NAMALWA (cell line): ENCODE measurements around the gene PPP1R26.
"Not testable (repeated sequence)": the region's sequence is repeated elsewhere in the genome, so short reads cannot be mapped to it uniquely, and the experiment has no call there.

Experiments used
- DNase-seq: peaks from one replicate; pipeline ENCODE4 v3.0.0-alpha.2; 2015; ENCODE audit warnings: low spot score

PPP1R26 gene

GRCh38 chr9:135521608-135522095 lies 42.1 kb downstream of the PPP1R26 start:
- no peak for DNase-seq

GRCh38 chr9:135522137-135522877 lies 42.7 kb downstream of the PPP1R26 start:
- no peak for DNase-seq

- DNase-seq, result no peak
Measured at GRCh38 chr9:135522931-135523330, 43.3 kb downstream of the PPP1R26 start.

GRCh38 chr9:135523521-135524129 lies 44.0 kb downstream of the PPP1R26 start:
- DNase-seq, result no peak

- DNase-seq, result no peak
Measured at GRCh38 chr9:135524130-135524861, 44.7 kb downstream of the PPP1R26 start.

GRCh38 chr9:135525241-135526088 lies 45.9 kb downstream of the PPP1R26 start:
- DNase-seq, result no peak

- no peak for DNase-seq
Measured at GRCh38 chr9:135526089-135526729, 46.6 kb downstream of the PPP1R26 start.

GRCh38 chr9:135526730-135527571 lies 47.4 kb downstream of the PPP1R26 start:
- no peak for DNase-seq

- not testable (repeated sequence) for DNase-seq
Measured at GRCh38 chr9:135528842-135529435, 49.4 kb downstream of the PPP1R26 start.

GRCh38 chr9:135530146-135530545 lies 50.6 kb downstream of the PPP1R26 start:
- no peak for DNase-seq

GRCh38 chr9:135531096-135531495 lies 51.5 kb downstream of the PPP1R26 start:
- DNase-seq, result no peak

- peak; percentile 26 for DNase-seq
Measured at GRCh38 chr9:135533113-135533512, 53.5 kb downstream of the PPP1R26 start.

GRCh38 chr9:135533674-135534073 lies 54.1 kb downstream of the PPP1R26 start:
- no peak for DNase-seq

- DNase-seq, result not testable (repeated sequence)
Measured at GRCh38 chr9:135534192-135534711, 54.7 kb downstream of the PPP1R26 start.

- DNase-seq, result not testable (repeated sequence)
Measured at GRCh38 chr9:135534826-135535225, 55.2 kb downstream of the PPP1R26 start.

GRCh38 chr9:135535631-135536030 lies 56.0 kb downstream of the PPP1R26 start:
- not testable (repeated sequence) for DNase-seq

GRCh38 chr9:135536216-135536615 lies 56.6 kb downstream of the PPP1R26 start:
- DNase-seq, result no peak
